A673 (cell line): ENCODE results near the gene LCP2. TPM values are rescaled to one million over a fixed set of nuclear protein-coding genes. Genes with fewer than 3 reads are reported as not detected.

Experiments
- BruUV-seq: library from RNA; stranded (reverse); fragments of 400-500 nt; replicated peaks from 2 replicates; lab custom pipeline; 2021; lab: Mats Ljungman, UMichigan
- CTCF ChIA-PET: fragments of 300-600 bp; sonication (Branson Sonifier 250); formaldehyde crosslinking; loops from one replicate; lab custom pipeline; 2022; ENCODE audit warnings: antibody characterized with exemption; lab: Charles Lee
- POLR2A ChIA-PET: fragments of 300-600 bp; sonication (Branson Sonifier 250); formaldehyde crosslinking; loops from one replicate; lab custom pipeline; 2022; ENCODE audit warnings: antibody characterized with exemption; ENCODE audit not compliant: low non-redundant PET; lab: Charles Lee
- DNase-seq: peaks from one replicate; pipeline ENCODE4 v3.0.0-alpha.2; 2015; ENCODE audit warnings: low spot score
- H3K27ac ChIP-seq: fragments of 200-600 bp; sonication (generic); 2 replicates; pipeline ENCODE4 v1.5.1; 2016; ENCODE audit warnings: mixed run types, low read depth, mild to moderate bottlenecking, mixed read lengths, antibody characterized with exemption, low read length; ENCODE audit not compliant: poor library complexity, severe bottlenecking
- H3K27me3 ChIP-seq: fragments of 200-600 bp; sonication (generic); replicated peaks from 2 replicates; pipeline ENCODE4 v1.6.1; 2017; ENCODE audit warnings: mixed run types, low read depth, mild to moderate bottlenecking, mixed read lengths, antibody characterized with exemption, low read length; ENCODE audit not compliant: insufficient read depth, poor library complexity
- H3K36me3 ChIP-seq: fragments of 200-600 bp; sonication (generic); 2 replicates; pipeline ENCODE4 v1.6.1; 2016; ENCODE audit warnings: mixed run types, mild to moderate bottlenecking, mixed read lengths, antibody characterized with exemption, low read length; ENCODE audit not compliant: insufficient read depth, poor library complexity, severe bottlenecking
- H3K4me1 ChIP-seq: fragments of 200-600 bp; sonication (generic); 2 replicates; pipeline ENCODE4 v1.6.1; 2017; ENCODE audit warnings: mixed run types, mild to moderate bottlenecking, mixed read lengths, antibody characterized with exemption, low read length; ENCODE audit not compliant: insufficient read depth, poor library complexity, severe bottlenecking
- H3K4me3 ChIP-seq: fragments of 200-600 bp; sonication (generic); 2 replicates; pipeline ENCODE4 v1.5.1; 2016; ENCODE audit warnings: low read depth, mixed run types, mild to moderate bottlenecking, mixed read lengths, low read length; ENCODE audit not compliant: poor library complexity, severe bottlenecking
- H3K9me3 ChIP-seq: fragments of 200-600 bp; sonication (generic); 2 replicates; pipeline ENCODE4 v1.6.1; 2016; ENCODE audit warnings: mixed run types, low read depth, mild to moderate bottlenecking, mixed read lengths, antibody characterized with exemption, low read length; ENCODE audit not compliant: poor library complexity, severe bottlenecking
- CTCF ChIP-seq: fragments of 300-800, 200-600 bp; sonication (generic); conservative IDR thresholded peaks from 2 replicates; pipeline ENCODE4 v1.5.1; 2017; ENCODE audit warnings: low read depth, mild to moderate bottlenecking, antibody characterized with exemption, low read length, moderate library complexity, mixed read lengths
- EZH2 ChIP-seq: fragments of 200-600 bp; sonication (generic); IDR thresholded peaks from 2 replicates; pipeline ENCODE4 v1.6.1; 2017; ENCODE audit warnings: borderline replicate concordance, low read depth, mild to moderate bottlenecking, mixed read lengths, antibody characterized with exemption, low read length; ENCODE audit not compliant: poor library complexity, severe bottlenecking
- intact Hi-C: fragments of 100-400 bp; cut with micrococcal nuclease; formaldehyde crosslinking; loops from one replicate; pipeline ENCODE4 v1.10.0; 2022; ENCODE audit not compliant: unreplicated experiment
- total RNA-seq: library from RNA; stranded (reverse); gene quantifications from 2 replicates; pipeline ENCODE4 v1.2.3, GENCODE V29; 2021

The LCP2 gene
- total RNA-seq, 1 experiment from 2014 or later: not detected

GRCh38 chr5:170305016-170305645 lies 7.6 kb upstream of the LCP2 start:
- Histone ChIP-seq H3K4me3 (no peak overlapping the region), H3K36me3 (no peaks in the 10 kb centered on the region), H3K27me3 (no peaks in the 10 kb centered on the region), H3K27ac (no peak overlapping the region), H3K4me1 (no peaks in the 10 kb centered on the region), H3K9me3 (no peaks in the 10 kb centered on the region)
- POLR2A ChIA-PET: no interaction called here
- no TSS peak for BruUV-seq
- TF ChIP-seq CTCF (no peak), EZH2 (no peak)
- no peak for DNase-seq
- CTCF ChIA-PET: no interaction called here
- intact Hi-C loops: no loop called here

- Histone ChIP-seq H3K4me3 (no peak overlapping the region), H3K36me3 (no peaks in the 10 kb centered on the region), H3K27me3 (no peaks in the 10 kb centered on the region), H3K9me3 (no peaks in the 10 kb centered on the region), H3K4me1 (no peaks in the 10 kb centered on the region), H3K27ac (no peak overlapping the region)
- ChIA-PET CTCF (no interaction called here), POLR2A (no interaction called here)
- no peak for TF ChIP-seq CTCF
- no peak for TF ChIP-seq EZH2
- DNase-seq: no peak
- intact Hi-C loops: no loop called here
- no TSS peak for BruUV-seq
Observed at GRCh38 chr5:170303549-170303948, 6.0 kb upstream of the LCP2 start.

GRCh38 chr5:170302653-170303501 lies 5.3 kb upstream of the LCP2 start:
- Histone ChIP-seq H3K27me3 (no peaks in the 10 kb centered on the region), H3K4me1 (no peaks in the 10 kb centered on the region), H3K36me3 (no peaks in the 10 kb centered on the region), H3K27ac (no peak overlapping the region), H3K4me3 (no peak overlapping the region), H3K9me3 (no peaks in the 10 kb centered on the region)
- DNase-seq: no peak
- TF ChIP-seq CTCF (no peak), EZH2 (no peak)
- intact Hi-C loops: no loop called here
- ChIA-PET CTCF (interaction anchor here (0.6 kb wide), 1 partner anchor 29 kb away, joined by 5 read pairs; no protein-coding TSS in a partner anchor), POLR2A (no interaction called here)
- BruUV-seq: no TSS peak
